Activated B cell treated with CpG ODN at 0.5 μM for 24 hours (primary cell): ENCODE measurements around the gene KCNC4. TPM values are rescaled to one million over a fixed set of nuclear protein-coding genes. Genes with fewer than 3 reads are reported as not detected.

ENCODE experiments used
- ATAC-seq: fragments of 200-7000 bp; cut with Tn5 transposase; one replicate; pipeline ENCODE4 v1.10.0; 2021; ENCODE audit warnings: low read depth, mild to moderate bottlenecking, moderate library complexity
- CTCF ChIA-PET: fragments of 350-600 bp; sonication (Branson Sonifier 250); formaldehyde crosslinking; loops from one replicate; lab custom pipeline; 2021; ENCODE audit warnings: antibody characterized with exemption; lab: Charles Lee
- POLR2A ChIA-PET: fragments of 350-600 bp; sonication (Branson Sonifier 250); formaldehyde crosslinking; loops from one replicate; lab custom pipeline; 2021; ENCODE audit warnings: antibody characterized with exemption; lab: Charles Lee
- DNase-seq: peaks from one replicate; pipeline ENCODE4 v3.0.0; 2022
- H3K27ac Mint-ChIP-seq: one replicate; pipeline ENCODE4 v1.8.0; 2020; ENCODE audit warnings: mixed read lengths
- H3K27me3 Mint-ChIP-seq: one replicate; pipeline ENCODE4 v1.8.0; 2021; ENCODE audit warnings: mixed read lengths
- H3K36me3 Mint-ChIP-seq: one replicate; pipeline ENCODE4 v1.8.0; 2021; ENCODE audit warnings: low read depth, mixed read lengths
- H3K4me1 Mint-ChIP-seq: one replicate; pipeline ENCODE4 v1.8.0; 2021; ENCODE audit warnings: mixed read lengths
- H3K4me3 Mint-ChIP-seq: one replicate; pipeline ENCODE4 v1.8.0; 2020; ENCODE audit warnings: mild to moderate bottlenecking, mixed read lengths
- H3K9me3 Mint-ChIP-seq: one replicate; pipeline ENCODE4 v1.8.0; 2020; ENCODE audit warnings: mixed read lengths
- CTCF ChIP-seq: fragments of 200-600 bp; IDR thresholded peaks from one replicate; pipeline ENCODE4 v1.8.0; 2022; ENCODE audit warnings: antibody characterized with exemption, mild to moderate bottlenecking
- intact Hi-C: fragments of 100-400 bp; cut with micrococcal nuclease; formaldehyde crosslinking; loops from one replicate; pipeline ENCODE4 v1.15.1; 2024
- total RNA-seq: library from RNA; stranded (reverse); gene quantifications from 2 replicates; pipeline ENCODE4 v1.2.3, GENCODE V29; 2022

The KCNC4 gene
- total RNA-seq, 1 donor from 2014 or later: 9.8 TPM

GRCh38 chr1:110173466-110174105, 36.5 kb upstream of the KCNC4 start:
- ChIA-PET POLR2A (no interaction called here), CTCF (no interaction called here)
- H3K27ac Mint-ChIP-seq: no peak overlapping the region
- H3K27me3 Mint-ChIP-seq: peaks cover 16% of the 10 kb centered on the region
- DNase-seq: no peak
- H3K4me3 Mint-ChIP-seq: no peak overlapping the region
- no peaks in the 10 kb centered on the region for H3K36me3 Mint-ChIP-seq
- H3K9me3 Mint-ChIP-seq: no peaks in the 10 kb centered on the region
- no peak for ATAC-seq
- TF ChIP-seq CTCF: no peak
- intact Hi-C loops: no loop called here
- no peaks in the 10 kb centered on the region for H3K4me1 Mint-ChIP-seq

GRCh38 chr1:110174961-110175360, 35.2 kb upstream of the KCNC4 start:
- ChIA-PET POLR2A (no interaction called here), CTCF (no interaction called here)
- H3K4me1 Mint-ChIP-seq: no peaks in the 10 kb centered on the region
- no peak overlapping the region for H3K27ac Mint-ChIP-seq
- peaks cover 16% of the 10 kb centered on the region for H3K27me3 Mint-ChIP-seq
- no peak for TF ChIP-seq CTCF
- no peak for ATAC-seq
- DNase-seq: no peak
- intact Hi-C loops: no loop called here
- no peaks in the 10 kb centered on the region for H3K36me3 Mint-ChIP-seq
- no peaks in the 10 kb centered on the region for H3K9me3 Mint-ChIP-seq
- H3K4me3 Mint-ChIP-seq: no peak overlapping the region

- Mint-ChIP-seq H3K27me3 (peaks cover 16% of the 10 kb centered on the region), H3K4me1 (no peaks in the 10 kb centered on the region), H3K27ac (no peak overlapping the region), H3K36me3 (no peaks in the 10 kb centered on the region), H3K9me3 (no peaks in the 10 kb centered on the region), H3K4me3 (no peak overlapping the region)
- no peak for TF ChIP-seq CTCF
- intact Hi-C loops: no loop called here
- POLR2A ChIA-PET: no interaction called here
- no peak for ATAC-seq
- no peak for DNase-seq
- CTCF ChIA-PET: no interaction called here
These were observed 33.7 kb upstream of the KCNC4 start for GRCh38 chr1:110176299-110176956.

GRCh38 chr1:110177775-110178174, 32.3 kb upstream of the KCNC4 start:
- POLR2A ChIA-PET: no interaction called here
- Mint-ChIP-seq H3K27me3 (peaks cover 12% of the 10 kb centered on the region), H3K9me3 (no peaks in the 10 kb centered on the region), H3K36me3 (no peaks in the 10 kb centered on the region), H3K27ac (no peak overlapping the region), H3K4me1 (no peaks in the 10 kb centered on the region), H3K4me3 (no peak overlapping the region)
- TF ChIP-seq CTCF: no peak
- CTCF ChIA-PET: no interaction called here
- intact Hi-C loops: no loop called here
- no peak for ATAC-seq
- DNase-seq: no peak

- ChIA-PET POLR2A (no interaction called here), CTCF (no interaction called here)
- no peak for DNase-seq
- H3K4me3 Mint-ChIP-seq: no peak overlapping the region
- H3K9me3 Mint-ChIP-seq: no peaks in the 10 kb centered on the region
- intact Hi-C loops: no loop called here
- no peak for ATAC-seq
- no peak overlapping the region for H3K27ac Mint-ChIP-seq
- no peak for TF ChIP-seq CTCF
- no peaks in the 10 kb centered on the region for H3K4me1 Mint-ChIP-seq
- H3K27me3 Mint-ChIP-seq: peaks cover 5% of the 10 kb centered on the region
- no peaks in the 10 kb centered on the region for H3K36me3 Mint-ChIP-seq
These were observed 26.4 kb upstream of the KCNC4 start for GRCh38 chr1:110183642-110184167.
